ENCODE data around the gene ZFYVE27.

- TF ChIP-seq CTCF (IDR thresholded peaks at IDR 0.05; ENCODE audit: low read depth, low read length) = no peak
- TF ChIP-seq EZH2phosphoT487 (IDR thresholded peaks at IDR 0.05; ENCODE audit: low read depth) = no peak
These were observed 17.8 kb downstream of the ZFYVE27 start for GRCh38 chr10:97754726-97755125.
